ENCODE data around the gene THADA.

- TF ChIP-seq YY1 (IDR thresholded peaks at IDR 0.05; ENCODE audit: insufficient read depth, insufficient read length) (no peak), ZNF274 (IDR thresholded peaks at IDR 0.05; ENCODE audit: low read depth, low read length) (no peak), SUZ12 (IDR thresholded peaks at IDR 0.05; ENCODE audit: extremely low read depth, insufficient read depth, insufficient read length) (no peak)
Observed at GRCh38 chr2:43513216-43513615, 82.6 kb downstream of the THADA start.

Data from NT2/D1 (cell line).